Measurements from ENCODE around the gene PRMT5. TPM values are rescaled to one million over a fixed set of nuclear protein-coding genes. Genes with fewer than 3 reads are reported as not detected.

The PRMT5 gene
- total and polyA plus RNA-seq, 2 donors (not counting 3 experiments of a cell fraction or from before 2014, with no cell fraction given): 73.1 to 197 TPM

GRCh38 chr14:22875748-22876319 lies 53.3 kb downstream of the PRMT5 start:
- dilution Hi-C loops (cut with MboI; ENCODE audit: extremely low pct_ligation_motif_present, low sequenced_read_pairs): no loop called here
- intact Hi-C loops (cut with micrococcal nuclease): no loop called here
- CTCF ChIA-PET: interaction anchor here (1.0 kb wide), 1 partner anchor 305 kb away, joined by 3 read pairs; no protein-coding TSS in a partner anchor
- Histone ChIP-seq H3K27me3 (ENCODE audit: control insufficient read depth in 2 of 2, insufficient read depth in 2 of 2, low read length in 2 of 2) (no peaks in the 10 kb centered on the region), H3K9ac (replicated peaks; ENCODE audit: extremely low read depth, insufficient read depth, low read length) (no peak overlapping the region), H3K9me1 (replicated peaks; ENCODE audit: control insufficient read depth, extremely low read depth, insufficient read depth, low read length) (no peaks in the 10 kb centered on the region), H3K9me3 (replicated peaks; ENCODE audit: control insufficient read depth, insufficient read depth, low read length) (no peaks in the 10 kb centered on the region), H3K79me2 (ENCODE audit: control insufficient read depth, insufficient read depth, low read length) (peaks cover 15% of the 10 kb centered on the region), H3K4me3 (replicated peaks in 1 of 3; ENCODE audit: insufficient read depth in 1 of 3, low read depth in 1 of 3, low read length in 3 of 3) (no peak overlapping the region), H4K20me1 (replicated peaks; ENCODE audit: control insufficient read depth, extremely low read depth, insufficient read depth, low read length) (no peaks in the 10 kb centered on the region), H3K36me3 (ENCODE audit: control insufficient read depth in 2 of 2, extremely low read depth in 1 of 2, insufficient read depth in 2 of 2, low read length in 2 of 2) (peaks cover 13 to 45% of the 10 kb centered on the region in 2 experiments), H2AFZ (ENCODE audit: low read depth, low read length) (no peak overlapping the region), H3K4me1 (ENCODE audit: control insufficient read depth, extremely low read depth, insufficient read depth, low read length) (peaks cover 12% of the 10 kb centered on the region), H3K4me2 (ENCODE audit: insufficient read depth, low read length) (no peak overlapping the region), H3K27ac (ENCODE audit: insufficient read depth, low read depth, low read length) (no peak overlapping the region)
- TF ChIP-seq GATA2 (IDR thresholded peaks at IDR 0.05; ENCODE audit: insufficient read depth, insufficient read length, low read depth, low read length) (no peak), CTCF (IDR thresholded peaks at IDR 0.05; ENCODE audit: extremely low read depth in 1 of 2, insufficient read depth in 1 of 2, low read depth in 1 of 2, low read length in 2 of 2) (no peak), POLR2A (IDR thresholded peaks at IDR 0.05; ENCODE audit: low read depth, low read length) (no peak), MYC (IDR thresholded peaks at IDR 0.05; ENCODE audit: low read depth, low read length) (no peak), POLR2AphosphoS5 (IDR thresholded peaks at IDR 0.05; ENCODE audit: insufficient read depth, low read depth, low read length) (no peak), MAX (IDR thresholded peaks at IDR 0.05; ENCODE audit: insufficient read depth, insufficient read length) (no peak), EZH2 (IDR thresholded peaks at IDR 0.05; ENCODE audit: borderline replicate concordance, low read depth, low read length, severe bottlenecking) (no peak)
- BruUV-seq (replicated peaks): no TSS peak
- FAIRE-seq: no peak
- no peak for DNase-seq (ENCODE audit: low read depth, low spot score)
- POLR2A ChIA-PET: no interaction called here

Measured in endothelial cell of umbilical vein (primary cell).